ENCODE data around the gene FOXN3.
A peak's percentile ranks its signal among the peaks of the same experiment; 100 is the strongest.

FOXN3 gene

DNA sequence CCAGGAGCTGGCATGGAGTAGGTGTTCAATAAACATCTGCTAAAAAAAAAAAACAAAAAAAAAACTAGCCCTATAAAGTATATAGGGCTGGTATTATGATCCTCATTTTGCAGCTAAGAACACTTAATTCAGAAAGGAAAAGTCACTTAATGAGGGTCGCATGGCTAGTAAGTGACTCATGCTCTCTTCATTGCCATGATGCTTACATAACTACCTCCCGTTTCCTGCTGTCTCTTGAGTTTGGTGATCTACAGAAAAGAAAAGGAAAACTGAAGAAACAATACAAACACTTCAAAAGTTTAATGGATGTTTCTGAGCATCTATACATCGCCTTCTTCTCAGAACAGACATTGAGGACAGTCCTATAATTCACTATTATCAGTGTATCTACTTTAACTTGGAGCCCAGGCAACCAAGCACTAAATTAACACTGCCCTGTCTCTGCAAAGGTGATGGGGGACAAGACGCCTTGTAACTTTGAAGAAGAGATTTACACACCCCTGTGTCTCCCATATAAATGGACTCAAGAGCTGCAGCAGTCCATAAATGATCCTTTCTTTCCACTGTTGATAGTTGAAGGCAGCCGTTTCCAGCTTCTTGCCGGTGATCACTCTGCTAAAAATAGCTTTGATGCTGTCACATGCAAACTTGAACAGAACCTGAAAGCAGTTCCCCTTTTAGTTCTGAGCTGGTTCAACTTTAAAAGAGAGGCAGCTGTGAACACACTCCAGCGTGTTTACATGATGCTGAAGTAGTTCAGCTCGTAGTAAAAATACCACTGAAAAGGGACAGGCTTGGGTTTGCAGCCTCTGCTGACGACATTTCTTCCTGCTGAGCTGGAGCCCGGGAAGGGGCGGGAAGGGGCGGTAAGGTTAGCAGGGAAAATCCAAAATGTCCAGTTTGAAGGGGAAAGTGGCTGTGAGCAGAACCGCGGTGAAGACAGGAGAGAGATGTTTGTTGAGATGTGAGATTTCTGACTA, 113.3 kb downstream of the FOXN3 start:
- no peaks in the 10 kb centered on the region for H3K9me3 ChIP-seq (ENCODE audit: control extremely low read depth in 1 of 5, control insufficient read depth in 4 of 5, insufficient read depth in 2 of 5, low read depth in 1 of 5, low read length in 4 of 5)
- peaks cover 0 to 3% (median under 1%) of the 10 kb centered on the region in 4 experiments for H3K36me3 ChIP-seq (ENCODE audit: control insufficient read depth in 4 of 4, insufficient read depth in 4 of 4, low read length in 3 of 4)
- DNase-seq = peak; percentile 73 to 96 (median 93)
- H3K4me3 ChIP-seq (ENCODE audit: control insufficient read depth in 1 of 7, extremely low read depth in 1 of 7, insufficient read depth in 4 of 7, low read depth in 2 of 7, low read length in 6 of 7) = peak overlapping the region in 6 of 7 experiments; percentile 4 to 70 (median 44)
- no peaks in the 10 kb centered on the region for H3K27me3 ChIP-seq (replicated peaks in 2 of 5; ENCODE audit: control insufficient read depth in 4 of 5, insufficient read depth in 5 of 5, low read length in 4 of 5)
- POLR2A ChIA-PET = interaction anchor here (0.6 to 1.1 kb wide), 4 partner anchors 29 to 143 kb away, joined by 3 to 5 read pairs (median 3); no protein-coding TSS in a partner anchor
- WGBS (ENCODE audit: insufficient coverage) = 5% methylated on average over 8 of the region's 14 CpGs
- H3K27ac ChIP-seq (ENCODE audit: insufficient read depth in 1 of 2, low read depth in 1 of 2, low read length in 2 of 2, poor library complexity in 1 of 2, severe bottlenecking in 2 of 2) = peak overlapping the region; percentile 88 to 94
- CTCF ChIA-PET = interaction anchor here (0.7 to 2.5 kb wide), 8 partner anchors 11 to 149 kb away, joined by 3 to 8 read pairs (median 4); no protein-coding TSS in a partner anchor
- H3K4me1 ChIP-seq (ENCODE audit: control extremely low read depth in 1 of 4, control insufficient read depth in 4 of 4, insufficient read depth in 4 of 4, low read length in 3 of 4) = peaks cover 13 to 56% (median 48%) of the 10 kb centered on the region in 4 experiments

DNA sequence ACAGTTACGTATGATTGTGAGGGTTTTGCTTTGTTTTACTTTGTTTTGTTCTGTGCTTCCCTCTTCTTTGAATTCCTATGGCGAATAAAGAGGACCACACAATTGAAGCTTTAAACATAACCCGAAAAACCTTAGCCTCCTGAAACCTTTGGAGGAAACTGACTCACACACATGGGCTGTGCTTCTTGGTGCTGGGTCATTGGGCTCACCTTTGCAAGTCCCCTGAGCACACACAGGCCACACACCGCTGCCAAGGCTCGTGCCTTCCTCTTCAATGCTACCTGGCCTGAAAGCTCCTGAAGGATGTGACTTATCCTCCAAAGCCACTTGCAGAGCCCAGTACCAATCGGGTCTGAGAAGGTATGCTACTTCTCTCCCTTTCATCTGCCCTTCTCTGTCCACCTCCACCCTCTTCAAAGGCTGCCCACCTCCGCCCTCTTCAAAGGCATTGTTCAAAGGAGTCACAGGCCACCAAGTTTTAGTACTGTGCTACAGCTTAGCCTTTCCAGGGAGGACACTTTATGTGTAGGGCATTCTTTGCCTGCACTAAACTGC, 114.6 kb downstream of the FOXN3 start:
- CTCF ChIA-PET = interaction anchor here (1.1 to 2.5 kb wide), 5 partner anchors 9 to 77 kb away, joined by 3 to 8 read pairs (median 4); no protein-coding TSS in a partner anchor
- H3K4me1 ChIP-seq (ENCODE audit: control extremely low read depth in 1 of 4, control insufficient read depth in 4 of 4, insufficient read depth in 4 of 4, low read length in 3 of 4) = peaks cover 13 to 52% (median 44%) of the 10 kb centered on the region in 4 experiments
- POLR2A ChIA-PET = no interaction called here
- H3K27me3 ChIP-seq (replicated peaks in 2 of 5; ENCODE audit: control insufficient read depth in 4 of 5, insufficient read depth in 5 of 5, low read length in 4 of 5) = no peaks in the 10 kb centered on the region
- H3K4me3 ChIP-seq (ENCODE audit: control insufficient read depth in 1 of 7, extremely low read depth in 1 of 7, insufficient read depth in 4 of 7, low read depth in 2 of 7, low read length in 6 of 7) = no peak overlapping the region
- peaks cover 0 to under 1% (median 0%) of the 10 kb centered on the region in 4 experiments for H3K36me3 ChIP-seq (ENCODE audit: control insufficient read depth in 4 of 4, insufficient read depth in 4 of 4, low read length in 3 of 4)
- 94% methylated on average over 5 of the region's 7 CpGs for WGBS (ENCODE audit: insufficient coverage)
- H3K27ac ChIP-seq (ENCODE audit: insufficient read depth in 1 of 2, low read depth in 1 of 2, low read length in 2 of 2, poor library complexity in 1 of 2, severe bottlenecking in 2 of 2) = peak overlapping the region; percentile 17 to 94
- no peak for DNase-seq
- H3K9me3 ChIP-seq (ENCODE audit: control extremely low read depth in 1 of 5, control insufficient read depth in 4 of 5, insufficient read depth in 2 of 5, low read depth in 1 of 5, low read length in 4 of 5) = no peaks in the 10 kb centered on the region

GRCh38 chr14:89299587-89299986, 117.4 kb downstream of the FOXN3 start:
- no peak overlapping the region for H3K4me3 ChIP-seq (ENCODE audit: control insufficient read depth in 1 of 7, extremely low read depth in 1 of 7, insufficient read depth in 4 of 7, low read depth in 2 of 7, low read length in 6 of 7)
- CTCF ChIA-PET = interaction anchor here (0.6 kb wide), 1 partner anchor 168 kb away, joined by 3 read pairs; no protein-coding TSS in a partner anchor
- peaks cover 6 to 33% (median 27%) of the 10 kb centered on the region in 4 experiments for H3K4me1 ChIP-seq (ENCODE audit: control extremely low read depth in 1 of 4, control insufficient read depth in 4 of 4, insufficient read depth in 4 of 4, low read length in 3 of 4)
- no peak for DNase-seq
- no peaks in the 10 kb centered on the region for H3K9me3 ChIP-seq (ENCODE audit: control extremely low read depth in 1 of 5, control insufficient read depth in 4 of 5, insufficient read depth in 2 of 5, low read depth in 1 of 5, low read length in 4 of 5)
- 95% methylated on average over 3 of the region's 4 CpGs for whole genome bisulfite sequencing (ENCODE audit: insufficient coverage)
- no peaks in the 10 kb centered on the region for H3K27me3 ChIP-seq (replicated peaks in 2 of 5; ENCODE audit: control insufficient read depth in 4 of 5, insufficient read depth in 5 of 5, low read length in 4 of 5)
- H3K27ac ChIP-seq (ENCODE audit: insufficient read depth in 1 of 2, low read depth in 1 of 2, low read length in 2 of 2, poor library complexity in 1 of 2, severe bottlenecking in 2 of 2) = peak overlapping the region in 1 of 2 experiments; percentile 49
- peaks cover 0 to 3% (median 0%) of the 10 kb centered on the region in 4 experiments for H3K36me3 ChIP-seq (ENCODE audit: control insufficient read depth in 4 of 4, insufficient read depth in 4 of 4, low read length in 3 of 4)
- POLR2A ChIA-PET = no interaction called here

DNA sequence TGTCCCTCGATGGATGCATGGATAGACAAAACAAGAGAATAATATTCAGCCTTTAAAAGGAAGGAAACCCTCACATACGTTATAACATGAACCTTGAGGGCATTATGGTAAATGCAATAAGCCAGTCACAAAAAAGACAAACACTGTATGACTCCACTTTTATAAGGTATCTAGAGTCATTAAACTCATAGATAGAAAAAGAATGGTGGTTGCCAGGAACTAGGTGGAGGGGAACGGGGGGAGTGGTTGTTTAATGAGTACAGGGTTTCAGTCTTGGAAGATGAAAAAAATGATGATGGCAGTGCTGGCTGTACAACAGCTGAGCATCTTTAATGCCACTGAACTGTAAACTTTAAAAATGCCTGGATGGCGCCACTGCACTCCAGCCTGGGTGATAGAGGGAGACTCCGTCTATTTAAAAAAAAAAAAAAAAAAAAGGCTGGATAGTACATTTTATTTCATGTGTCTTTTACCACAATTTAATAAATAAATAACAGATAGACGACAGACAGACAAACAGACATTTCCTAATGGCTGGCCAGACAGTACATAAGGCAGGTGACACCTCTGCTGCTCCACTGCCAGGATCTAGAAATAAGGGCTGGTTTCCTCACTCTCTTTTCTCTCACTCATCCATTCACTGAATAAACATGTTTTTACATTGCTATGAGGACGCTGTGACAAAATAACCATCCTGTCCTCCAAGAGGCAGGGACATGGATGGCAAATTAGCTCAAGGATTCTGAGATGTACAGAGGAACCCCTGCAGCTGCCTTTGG, 118.8 kb downstream of the FOXN3 start:
- H3K4me3 ChIP-seq (ENCODE audit: control insufficient read depth in 1 of 7, extremely low read depth in 1 of 7, insufficient read depth in 4 of 7, low read depth in 2 of 7, low read length in 6 of 7) = no peak overlapping the region
- H3K27ac ChIP-seq (ENCODE audit: insufficient read depth in 1 of 2, low read depth in 1 of 2, low read length in 2 of 2, poor library complexity in 1 of 2, severe bottlenecking in 2 of 2) = no peak overlapping the region
- no peaks in the 10 kb centered on the region for H3K27me3 ChIP-seq (replicated peaks in 2 of 5; ENCODE audit: control insufficient read depth in 4 of 5, insufficient read depth in 5 of 5, low read length in 4 of 5)
- DNase-seq = no peak
- peaks cover 2 to 20% (median 16%) of the 10 kb centered on the region in 4 experiments for H3K4me1 ChIP-seq (ENCODE audit: control extremely low read depth in 1 of 4, control insufficient read depth in 4 of 4, insufficient read depth in 4 of 4, low read length in 3 of 4)
- no peaks in the 10 kb centered on the region for H3K9me3 ChIP-seq (ENCODE audit: control extremely low read depth in 1 of 5, control insufficient read depth in 4 of 5, insufficient read depth in 2 of 5, low read depth in 1 of 5, low read length in 4 of 5)
- POLR2A ChIA-PET = no interaction called here
- H3K36me3 ChIP-seq (ENCODE audit: control insufficient read depth in 4 of 4, insufficient read depth in 4 of 4, low read length in 3 of 4) = peaks cover 0 to 6% (median 2%) of the 10 kb centered on the region in 4 experiments
- 100% methylated on average over 3 of the region's 7 CpGs for WGBS (ENCODE audit: insufficient coverage)
- CTCF ChIA-PET = no interaction called here

DNA sequence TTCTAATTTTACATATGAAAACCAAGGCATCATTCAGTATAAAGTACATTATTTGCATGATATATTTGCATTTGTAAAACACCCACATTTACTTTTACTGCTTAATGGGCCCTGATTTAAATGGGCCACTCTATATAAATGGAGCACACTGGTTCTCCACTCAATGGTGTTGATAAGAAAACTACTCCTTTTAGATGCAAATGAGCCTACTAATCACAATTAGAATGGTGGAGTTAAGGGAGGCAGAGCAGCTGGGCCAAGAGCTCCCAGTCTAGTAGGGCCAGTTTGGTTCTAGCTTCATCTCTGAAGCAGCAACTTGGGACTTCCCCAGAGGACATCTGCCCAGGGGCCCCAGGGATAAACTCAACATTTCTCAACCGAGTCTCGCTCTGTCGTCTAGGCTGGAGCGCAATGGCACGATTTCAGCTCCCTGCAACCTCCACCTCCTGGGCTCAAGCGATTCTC, 120.7 kb downstream of the FOXN3 start:
- H3K9me3 ChIP-seq (ENCODE audit: control extremely low read depth in 1 of 5, control insufficient read depth in 4 of 5, insufficient read depth in 2 of 5, low read depth in 1 of 5, low read length in 4 of 5) = no peaks in the 10 kb centered on the region
- WGBS (ENCODE audit: insufficient coverage) = 100% methylated on average over 6 of the region's 6 CpGs
- H3K27me3 ChIP-seq (replicated peaks in 2 of 5; ENCODE audit: control insufficient read depth in 4 of 5, insufficient read depth in 5 of 5, low read length in 4 of 5) = no peaks in the 10 kb centered on the region
- H3K4me1 ChIP-seq (ENCODE audit: control extremely low read depth in 1 of 4, control insufficient read depth in 4 of 4, insufficient read depth in 4 of 4, low read length in 3 of 4) = peaks cover 0 to 8% (median under 1%) of the 10 kb centered on the region in 4 experiments
- H3K27ac ChIP-seq (ENCODE audit: insufficient read depth in 1 of 2, low read depth in 1 of 2, low read length in 2 of 2, poor library complexity in 1 of 2, severe bottlenecking in 2 of 2) = no peak overlapping the region
- peaks cover 0 to 6% (median 5%) of the 10 kb centered on the region in 4 experiments for H3K36me3 ChIP-seq (ENCODE audit: control insufficient read depth in 4 of 4, insufficient read depth in 4 of 4, low read length in 3 of 4)
- no peak for DNase-seq
- CTCF ChIA-PET = interaction anchor here (1.1 kb wide), 1 partner anchor 9 kb away, joined by 3 read pairs; no protein-coding TSS in a partner anchor
- H3K4me3 ChIP-seq (ENCODE audit: control insufficient read depth in 1 of 7, extremely low read depth in 1 of 7, insufficient read depth in 4 of 7, low read depth in 2 of 7, low read length in 6 of 7) = no peak overlapping the region
- POLR2A ChIA-PET = no interaction called here

GRCh38 chr14:89294872-89295271, 122.2 kb downstream of the FOXN3 start:
- WGBS (ENCODE audit: insufficient coverage) = 91% methylated on average over 5 of the region's 6 CpGs
- ChIA-PET CTCF (no interaction called here), POLR2A (no interaction called here)
- Histone ChIP-seq H3K4me3 (ENCODE audit: control insufficient read depth in 1 of 7, extremely low read depth in 1 of 7, insufficient read depth in 4 of 7, low read depth in 2 of 7, low read length in 6 of 7) (no peak overlapping the region), H3K27me3 (replicated peaks in 2 of 5; ENCODE audit: control insufficient read depth in 4 of 5, insufficient read depth in 5 of 5, low read length in 4 of 5) (no peaks in the 10 kb centered on the region), H3K4me1 (ENCODE audit: control extremely low read depth in 1 of 4, control insufficient read depth in 4 of 4, insufficient read depth in 4 of 4, low read length in 3 of 4) (peaks cover 0 to 8% (median 0%) of the 10 kb centered on the region in 4 experiments), H3K36me3 (ENCODE audit: control insufficient read depth in 4 of 4, insufficient read depth in 4 of 4, low read length in 3 of 4) (peaks cover 5 to 17% (median 11%) of the 10 kb centered on the region in 4 experiments), H3K9me3 (ENCODE audit: control extremely low read depth in 1 of 5, control insufficient read depth in 4 of 5, insufficient read depth in 2 of 5, low read depth in 1 of 5, low read length in 4 of 5) (no peaks in the 10 kb centered on the region), H3K27ac (ENCODE audit: insufficient read depth in 1 of 2, low read depth in 1 of 2, low read length in 2 of 2, poor library complexity in 1 of 2, severe bottlenecking in 2 of 2) (no peak overlapping the region)
- DNase-seq = no peak

Data from common myeloid progenitor, CD34-positive (primary cell).